NCI-H187 treated with DMSO at 0.1 percent for 48 hours (cell line): Measurements from ENCODE around the gene MLLT10.

ENCODE experiments used
- DNase-seq: peaks from one replicate; lab custom pipeline; 2025; lab: John Stamatoyannopoulos, UW

MLLT10 gene

DNA sequence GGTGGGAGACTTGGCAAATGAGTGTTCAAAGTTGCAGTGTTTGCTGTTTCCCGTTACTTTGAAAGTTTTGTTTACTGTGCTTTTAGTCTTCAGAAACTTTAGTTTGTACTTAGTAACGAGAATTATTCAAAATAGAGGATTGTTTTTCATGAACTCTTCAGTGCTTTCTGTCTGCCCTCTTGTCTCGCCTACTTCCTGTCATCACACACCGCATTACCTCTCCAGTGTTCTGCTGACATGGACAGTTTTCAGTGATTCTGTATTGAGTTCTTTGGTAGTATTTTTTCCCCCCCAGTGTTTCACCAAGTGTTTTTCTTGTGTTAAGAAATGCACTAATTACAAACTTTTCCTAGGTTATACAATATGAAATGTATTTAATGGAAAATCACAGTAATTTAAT, 207.0 kb downstream of the MLLT10 start:
- DNase-seq = no peak

- no peak for DNase-seq
These were observed 208.8 kb downstream of the MLLT10 start for GRCh38 chr10:21742740-21743412.

- no peak for DNase-seq
These were observed 210.2 kb downstream of the MLLT10 start for GRCh38 chr10:21744223-21744622.

DNA sequence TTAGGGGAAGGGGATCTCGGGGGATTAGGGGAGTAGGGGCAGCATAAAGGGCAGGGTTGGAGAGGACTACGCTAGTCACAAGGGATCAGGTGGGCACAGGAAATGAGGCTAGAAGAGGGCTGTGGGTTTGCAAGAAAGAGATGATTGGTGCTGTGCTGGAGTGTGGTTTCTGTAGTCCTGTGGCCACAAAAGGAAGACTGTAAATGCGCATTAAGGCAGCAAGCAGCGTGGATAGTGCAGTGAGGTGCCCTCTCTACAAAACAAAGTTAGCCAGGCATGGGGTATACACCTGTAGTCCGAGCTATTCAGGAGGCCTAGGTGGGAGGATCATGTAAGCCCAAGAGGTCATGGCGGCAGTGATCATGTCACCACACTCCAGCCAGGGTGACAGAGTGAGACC, 212.1 kb downstream of the MLLT10 start:
- DNase-seq = no peak

DNA sequence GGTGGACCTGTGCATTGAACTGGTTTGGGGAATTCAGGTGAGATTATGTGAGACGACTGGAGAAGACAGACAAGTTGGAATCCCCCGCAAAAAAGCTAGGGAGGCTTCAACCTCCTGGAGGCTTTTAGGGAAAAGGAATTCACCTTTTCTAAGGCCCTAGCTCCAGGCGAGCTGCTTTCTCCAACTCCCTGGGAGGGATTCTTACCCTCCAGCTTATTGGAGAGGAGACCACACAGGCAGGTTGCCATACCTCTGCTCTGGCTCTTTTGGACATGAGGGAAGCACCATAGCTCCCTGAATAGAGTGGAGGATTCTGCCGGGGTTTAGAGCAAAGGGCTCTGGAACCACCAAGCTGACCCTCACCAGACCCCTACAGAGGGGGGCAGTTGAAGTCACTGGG, 213.8 kb downstream of the MLLT10 start:
- no peak for DNase-seq

GRCh38 chr10:21749788-21750187, 215.8 kb downstream of the MLLT10 start:
- DNase-seq = no peak

GRCh38 chr10:21750424-21750823, 216.4 kb downstream of the MLLT10 start:
- no peak for DNase-seq

DNA sequence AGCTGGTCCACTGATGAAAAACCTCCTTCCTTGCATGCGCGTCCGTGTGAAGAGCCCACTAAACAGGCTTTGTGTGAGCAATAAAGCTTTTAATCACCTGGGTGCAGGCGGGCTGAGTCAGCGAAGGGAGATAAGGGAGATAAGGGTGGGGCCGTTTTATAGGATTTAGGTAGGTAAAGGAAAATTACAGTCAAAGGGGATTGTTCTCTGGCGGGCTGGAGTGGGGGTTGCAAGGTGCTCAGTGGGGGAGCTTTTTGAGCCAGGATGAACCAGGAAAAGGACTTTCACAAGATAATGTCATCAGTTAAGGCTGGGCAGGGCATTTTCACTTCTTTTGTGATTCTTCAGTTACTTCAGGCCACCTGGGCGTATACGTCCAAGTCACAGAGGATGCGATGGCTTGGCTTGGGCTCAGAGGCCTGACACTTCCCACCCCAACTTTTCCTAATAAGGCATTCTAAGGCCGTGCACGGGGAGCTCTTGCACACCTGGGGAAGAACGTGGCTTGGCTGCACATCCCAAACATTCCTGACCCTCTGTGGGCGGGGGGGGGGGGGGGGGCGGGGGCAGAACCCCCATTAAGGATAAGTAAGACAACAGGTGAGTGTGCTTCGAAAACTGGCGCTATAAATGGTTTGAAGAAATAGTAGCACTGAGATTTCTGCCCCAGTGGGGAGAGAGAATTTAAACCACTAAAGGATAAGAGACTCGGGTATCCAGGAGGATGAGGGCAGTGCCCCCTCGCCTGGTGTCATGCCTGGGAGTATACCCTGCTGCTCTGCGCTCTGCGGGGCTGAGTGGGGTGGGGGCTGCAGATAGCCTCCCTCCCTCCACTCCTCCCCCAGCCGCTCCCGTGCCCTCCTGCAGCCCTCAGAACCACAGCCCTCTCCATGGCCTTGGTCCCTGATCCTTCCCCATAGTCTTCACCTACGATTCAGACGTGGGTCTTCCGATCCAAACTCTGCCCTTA, 217.6 kb downstream of the MLLT10 start:
- DNase-seq = no peak

DNA sequence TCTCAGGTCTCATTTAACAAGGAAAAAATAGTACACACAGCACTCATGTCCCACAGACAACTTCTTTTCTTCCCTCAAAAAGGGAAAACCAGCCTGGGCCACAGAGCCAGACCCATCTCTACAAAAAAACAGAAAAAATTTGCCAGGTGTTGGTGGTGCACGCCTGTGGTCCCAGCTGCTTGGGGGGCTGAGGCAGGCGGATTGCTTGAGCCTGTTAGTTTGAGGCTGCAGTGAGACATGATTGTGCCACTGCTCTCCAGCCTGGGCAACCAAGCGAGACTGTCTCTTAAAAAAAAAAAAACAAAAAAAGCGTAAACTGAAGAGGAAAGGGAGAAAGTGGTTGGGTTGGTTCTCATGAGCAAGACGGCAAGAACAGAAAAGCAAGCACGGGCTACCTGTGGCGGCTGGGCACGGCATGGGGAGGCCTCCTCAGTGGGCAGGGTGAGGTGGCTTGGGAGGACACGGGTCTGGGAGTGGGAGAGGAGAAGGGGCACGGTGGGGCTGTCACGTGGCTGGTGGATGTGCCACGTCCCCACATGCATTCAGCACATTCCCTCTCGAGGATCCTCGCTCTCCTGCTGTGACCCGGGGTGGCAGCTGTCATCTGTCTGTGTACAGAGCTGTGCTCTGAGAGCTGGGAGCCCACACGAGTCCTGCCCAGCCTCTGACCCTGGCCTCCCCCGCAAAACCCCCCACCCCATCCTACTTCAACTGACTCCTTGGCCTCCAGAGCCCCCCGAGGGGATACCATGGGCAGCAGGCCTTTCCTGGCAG, 219.7 kb downstream of the MLLT10 start:
- DNase-seq = no peak

GRCh38 chr10:21754410-21755011, 220.5 kb downstream of the MLLT10 start:
- no peak for DNase-seq

- DNase-seq = no peak
These were observed 222.7 kb downstream of the MLLT10 start for GRCh38 chr10:21756707-21757106.

DNA sequence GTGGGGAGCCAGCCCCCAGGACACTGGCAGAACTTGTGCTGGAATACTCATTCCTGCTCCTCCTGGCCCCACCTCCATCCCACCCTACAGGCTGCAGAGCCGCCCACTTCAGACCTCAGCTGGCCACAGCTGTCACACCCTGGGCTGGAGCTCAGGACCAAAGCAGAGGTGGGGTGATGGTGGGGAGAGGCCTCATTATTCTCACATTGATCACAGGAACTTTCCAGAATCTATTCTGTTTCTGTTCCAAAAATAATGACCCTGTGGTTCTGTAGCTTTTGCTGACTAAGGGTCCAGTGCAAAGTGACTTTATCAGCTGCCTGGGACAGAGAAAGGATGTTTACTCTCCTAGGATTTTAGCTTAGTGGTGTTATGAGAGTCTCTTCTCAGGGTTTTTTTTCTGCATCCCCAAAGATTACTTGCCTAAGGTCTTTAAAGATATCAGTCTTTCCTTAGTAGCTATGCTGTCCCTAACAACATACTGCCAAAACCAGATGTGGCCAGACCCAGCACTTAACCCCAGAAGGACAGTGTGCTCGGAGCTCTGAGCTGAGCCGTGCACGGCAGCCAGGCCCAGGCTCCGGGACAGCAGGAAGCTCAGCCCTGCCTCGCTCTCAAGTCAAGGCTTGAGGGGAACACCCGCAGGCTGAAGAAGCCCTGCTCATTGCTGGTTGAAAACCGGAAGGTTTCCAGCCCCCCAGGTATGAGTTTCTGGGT, 223.3 kb downstream of the MLLT10 start:
- DNase-seq = no peak

DNA sequence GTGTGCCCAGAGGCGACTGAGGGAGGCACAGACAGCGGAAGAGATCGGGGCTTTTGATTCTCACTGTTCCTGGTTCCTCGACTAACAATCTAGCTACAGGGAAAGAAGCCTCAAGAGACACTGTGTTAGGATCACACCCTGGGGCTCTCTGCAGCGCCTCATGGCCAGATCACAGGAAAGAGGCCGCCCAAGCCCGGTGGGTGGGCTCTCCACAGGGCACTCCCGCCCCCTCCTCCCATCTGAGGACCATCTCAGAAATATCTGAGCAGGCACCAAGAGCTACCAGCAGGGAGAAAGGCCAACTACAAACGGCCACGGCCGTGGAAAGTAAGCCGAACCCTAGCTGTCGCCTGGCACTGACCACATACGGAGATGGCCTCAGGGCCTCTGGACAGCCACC, 224.2 kb downstream of the MLLT10 start:
- no peak for DNase-seq

DNA sequence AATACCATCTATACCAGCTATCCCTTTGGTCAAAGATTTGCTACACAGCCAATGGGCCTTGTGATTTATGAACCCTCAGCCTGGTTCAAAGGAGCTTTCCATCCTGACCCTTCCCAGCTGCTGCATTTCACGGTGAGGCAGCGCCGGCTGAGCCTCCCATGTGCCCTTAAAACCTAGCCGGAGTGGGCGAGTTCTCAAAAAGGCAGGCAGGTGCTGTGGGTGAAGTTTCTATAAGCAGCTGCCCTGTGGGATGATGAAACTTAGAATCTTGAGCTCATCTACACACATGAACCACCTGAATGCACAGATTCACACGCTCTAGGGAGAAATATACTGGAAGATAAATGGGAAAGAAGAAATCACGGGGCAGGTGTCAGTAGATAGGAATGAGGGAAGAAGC, 224.7 kb downstream of the MLLT10 start:
- no peak for DNase-seq

DNA sequence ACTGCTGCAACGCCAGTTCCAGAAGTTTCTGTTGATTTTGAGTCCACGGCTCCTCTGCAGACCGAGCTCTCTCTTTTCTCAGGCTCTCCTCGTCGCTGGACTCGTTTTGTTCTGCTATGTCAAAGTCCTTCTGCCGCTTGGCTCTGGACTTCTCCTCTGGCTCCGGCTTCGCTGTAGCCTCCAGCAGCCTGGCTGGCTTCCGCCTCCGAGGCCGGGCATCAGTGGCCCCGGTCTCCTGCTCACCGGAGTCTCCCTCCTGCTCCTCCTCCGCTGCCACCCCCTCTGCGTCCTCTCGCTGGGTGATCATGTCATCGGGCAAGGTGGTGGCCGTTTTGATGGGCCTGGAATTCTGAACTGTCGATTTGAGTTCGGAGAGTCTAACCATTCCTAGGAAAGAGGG, 225.2 kb downstream of the MLLT10 start:
- DNase-seq = no peak

- no peak for DNase-seq
These were observed 226.3 kb downstream of the MLLT10 start for GRCh38 chr10:21760332-21760731.

DNA sequence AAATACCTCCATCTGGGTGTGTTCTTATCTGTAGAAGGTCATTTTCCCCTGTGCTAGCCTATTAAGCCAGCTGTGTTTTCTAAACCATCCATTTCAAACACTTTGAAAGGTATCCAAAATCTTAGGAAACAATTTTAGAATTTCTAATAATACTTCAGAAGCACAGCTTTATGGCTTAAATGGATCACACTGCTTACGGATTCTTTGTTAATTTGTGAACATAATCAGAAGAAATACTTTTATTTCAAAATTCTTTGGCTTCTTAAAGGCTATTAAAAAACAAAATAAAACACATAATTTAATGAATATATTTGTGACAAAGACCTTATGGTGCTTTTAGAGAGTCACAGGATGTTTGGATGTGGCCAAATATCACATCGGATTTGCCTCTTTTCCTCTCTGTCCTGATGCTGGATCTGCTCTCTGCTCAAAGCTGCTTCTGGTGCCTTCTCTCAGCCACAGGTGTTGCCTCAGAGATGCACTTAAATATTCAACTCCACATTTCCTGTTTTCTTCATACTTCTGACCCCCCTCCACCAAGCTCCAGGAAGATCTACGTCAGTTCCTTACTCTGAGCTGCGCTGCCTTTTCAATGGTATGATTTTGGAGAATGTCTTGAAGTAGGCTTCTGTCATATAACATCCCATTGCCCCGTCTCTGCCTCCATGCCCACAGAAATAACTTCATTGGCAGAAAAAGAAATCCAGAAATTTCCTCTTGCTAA, 230.6 kb downstream of the MLLT10 start:
- DNase-seq = no peak

- no peak for DNase-seq
These were observed 235.0 kb downstream of the MLLT10 start for GRCh38 chr10:21769041-21769440.

GRCh38 chr10:21771219-21771618, 237.2 kb downstream of the MLLT10 start:
- no peak for DNase-seq

GRCh38 chr10:21776883-21777282, 242.9 kb downstream of the MLLT10 start:
- no peak for DNase-seq

DNA sequence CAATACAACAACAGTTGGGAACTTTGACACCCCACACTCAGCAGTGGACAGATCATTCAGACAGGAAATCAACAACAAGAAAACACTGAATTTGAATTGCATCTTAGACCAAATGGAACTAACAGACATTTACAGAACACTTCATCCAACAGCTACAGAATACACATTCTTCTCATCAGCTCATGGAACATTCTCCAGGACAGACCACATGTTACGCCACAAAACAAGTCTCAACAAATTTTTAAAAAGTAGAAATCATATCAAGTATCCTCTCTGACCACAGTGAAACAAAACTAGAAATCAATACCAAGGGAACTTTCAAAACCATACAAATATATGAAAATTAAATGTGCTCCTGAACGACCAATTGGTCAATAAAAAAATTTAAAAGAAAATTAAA, 257.2 kb downstream of the MLLT10 start:
- DNase-seq = no peak
